Karpas-422 (cell line): ENCODE measurements around the gene SYCP2. TPM values are rescaled to one million over a fixed set of nuclear protein-coding genes. Genes with fewer than 3 reads are reported as not detected.

Experiments used
- DNase-seq: peaks from one replicate; pipeline ENCODE4 v3.0.0-alpha.2; 2015
- H2AFZ ChIP-seq: fragments of 200-600 bp; sonication (generic); 2 replicates; pipeline ENCODE4 v1.6.1; 2014; ENCODE audit warnings: antibody characterized with exemption, low read length, mixed read lengths
- H3K27ac ChIP-seq: fragments of 200-600 bp; sonication (generic); 2 replicates; pipeline ENCODE4 v1.5.1; 2014; ENCODE audit warnings: mild to moderate bottlenecking, low read length, moderate library complexity
- H3K27me3 ChIP-seq: fragments of 200-600 bp; sonication (generic); 2 replicates; pipeline ENCODE4 v1.6.1; 2014; ENCODE audit warnings: low read length, mixed read lengths
- H3K36me3 ChIP-seq: fragments of 200-600 bp; sonication (generic); 2 replicates; pipeline ENCODE4 v1.6.1; 2014; ENCODE audit warnings: low read length, mixed read lengths; ENCODE audit not compliant: insufficient read depth
- H3K4me1 ChIP-seq: fragments of 200-600 bp; sonication (generic); 2 replicates; pipeline ENCODE4 v1.6.1; 2014; ENCODE audit warnings: mild to moderate bottlenecking, low read length, mixed read lengths
- H3K4me2 ChIP-seq: fragments of 200-600 bp; sonication (generic); 2 replicates; pipeline ENCODE4 v1.6.1; 2014; ENCODE audit warnings: low read length, low read depth, mild to moderate bottlenecking; ENCODE audit not compliant: poor library complexity, severe bottlenecking
- H3K4me3 ChIP-seq: fragments of 200-600 bp; sonication (generic); 2 replicates; pipeline ENCODE4 v1.5.1; 2014; ENCODE audit warnings: mild to moderate bottlenecking, antibody characterized with exemption, low read length, mixed read lengths
- H3K79me2 ChIP-seq: fragments of 200-600 bp; sonication (generic); 2 replicates; pipeline ENCODE4 v1.6.1; 2014; ENCODE audit warnings: mild to moderate bottlenecking, low read length, mixed read lengths
- H3K9ac ChIP-seq: fragments of 200-600 bp; sonication (generic); 2 replicates; pipeline ENCODE4 v1.6.0; 2014; ENCODE audit warnings: low read length
- H3K9me2 ChIP-seq: fragments of 200-600 bp; sonication (generic), shearing (Covaris generic); replicated peaks from 2 replicates; pipeline ENCODE4 v1.6.0; 2014; ENCODE audit warnings: mild to moderate bottlenecking, low read length, moderate library complexity; ENCODE audit not compliant: insufficient read depth
- H3K9me3 ChIP-seq: fragments of 300-700, 200-600 bp; sonication (generic); 2 replicates; pipeline ENCODE4 v1.6.1; 2014; ENCODE audit warnings: low read length, mixed read lengths
- H4K20me1 ChIP-seq: fragments of 200-600 bp; sonication (generic); 2 replicates; pipeline ENCODE4 v1.6.1; 2014; ENCODE audit warnings: mild to moderate bottlenecking, antibody characterized with exemption, low read length, low read depth; ENCODE audit not compliant: insufficient read depth
- total RNA-seq: library from RNA; depleted of rRNA; stranded (reverse); fragments of >200 nt; shearing (Covaris generic); gene quantifications from 2 replicates; pipeline ENCODE4 v1.2.3, GENCODE V29; 2014; ENCODE audit warnings: low replicate concordance

Gene SYCP2
- total RNA-seq, 1 experiment from 2014 or later: 6.6 TPM

GRCh38 chr20:59828125-59829053, 105.0 kb downstream of the SYCP2 start:
- no peaks in the 10 kb centered on the region for H4K20me1 ChIP-seq
- no peak overlapping the region for H3K4me3 ChIP-seq
- H3K4me2 ChIP-seq: no peak overlapping the region
- H3K79me2 ChIP-seq: no peaks in the 10 kb centered on the region
- no peak overlapping the region for H2AFZ ChIP-seq
- H3K9me3 ChIP-seq: no peaks in the 10 kb centered on the region
- H3K9me2 ChIP-seq: no peaks in the 10 kb centered on the region
- no peak overlapping the region for H3K9ac ChIP-seq
- H3K36me3 ChIP-seq: no peaks in the 10 kb centered on the region
- H3K4me1 ChIP-seq: no peaks in the 10 kb centered on the region
- DNase-seq: no peak
- H3K27me3 ChIP-seq: no peaks in the 10 kb centered on the region
- no peak overlapping the region for H3K27ac ChIP-seq

DNA sequence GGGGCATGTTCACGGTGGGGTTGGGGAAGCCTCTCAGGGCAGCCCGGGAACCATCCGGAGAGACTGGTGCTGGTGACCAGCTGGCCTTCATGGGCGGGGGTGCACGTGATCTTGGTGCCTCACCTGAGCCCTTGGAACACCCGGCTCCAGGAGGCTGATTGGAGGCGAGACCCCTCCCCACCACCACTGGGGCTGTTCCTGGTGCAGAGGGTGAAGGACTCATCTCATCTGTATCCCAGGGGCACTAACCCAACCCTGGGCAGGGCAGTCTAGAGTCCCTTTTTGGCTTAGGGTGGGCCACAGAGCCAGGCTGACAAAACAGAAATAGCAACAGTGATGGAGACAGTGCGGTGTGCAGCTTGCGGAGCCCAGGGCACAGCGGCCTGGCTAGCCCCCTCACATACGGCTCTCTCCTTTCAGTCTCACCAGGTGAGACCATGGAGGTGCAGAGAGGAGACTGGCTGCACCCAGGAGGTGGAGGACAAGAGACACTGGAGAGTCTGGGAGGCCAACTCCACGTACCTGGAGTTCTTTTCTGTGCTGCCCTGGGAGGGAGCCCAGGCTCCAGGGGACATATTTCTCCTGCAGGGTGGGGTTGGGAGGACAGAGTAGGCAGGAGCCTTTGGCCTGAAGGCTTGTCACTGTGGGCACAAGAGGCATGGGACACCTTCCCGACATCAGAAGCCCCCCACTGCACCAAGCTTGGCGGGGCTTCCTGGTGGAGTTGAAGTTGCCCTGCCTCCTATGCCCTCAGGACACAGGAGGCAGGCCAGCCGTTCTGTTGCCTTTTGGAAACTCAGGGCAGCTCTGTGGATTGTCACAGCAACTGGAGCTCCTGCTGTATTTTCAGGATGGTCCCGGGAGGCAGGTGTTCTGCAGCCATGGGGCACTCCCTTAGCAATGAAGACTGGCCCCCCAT, 106.0 kb downstream of the SYCP2 start:
- Histone ChIP-seq H3K4me1 (no peaks in the 10 kb centered on the region), H3K4me3 (no peak overlapping the region), H3K27me3 (no peaks in the 10 kb centered on the region), H3K79me2 (no peaks in the 10 kb centered on the region), H3K9ac (no peak overlapping the region), H3K4me2 (no peak overlapping the region), H3K36me3 (no peaks in the 10 kb centered on the region), H2AFZ (no peak overlapping the region), H3K27ac (no peak overlapping the region), H3K9me2 (no peaks in the 10 kb centered on the region), H3K9me3 (no peaks in the 10 kb centered on the region), H4K20me1 (no peaks in the 10 kb centered on the region)
- DNase-seq: no peak

- Histone ChIP-seq H2AFZ (no peak overlapping the region), H3K4me2 (no peak overlapping the region), H4K20me1 (no peaks in the 10 kb centered on the region), H3K9me3 (no peaks in the 10 kb centered on the region), H3K36me3 (no peaks in the 10 kb centered on the region), H3K4me1 (no peaks in the 10 kb centered on the region), H3K9me2 (no peaks in the 10 kb centered on the region), H3K79me2 (no peaks in the 10 kb centered on the region), H3K9ac (no peak overlapping the region), H3K27me3 (no peaks in the 10 kb centered on the region), H3K4me3 (no peak overlapping the region), H3K27ac (no peak overlapping the region)
- DNase-seq: no peak
Measured at GRCh38 chr20:59825944-59826759, 107.3 kb downstream of the SYCP2 start.

GRCh38 chr20:59825563-59825920, 107.9 kb downstream of the SYCP2 start:
- H3K9me2 ChIP-seq: no peaks in the 10 kb centered on the region
- no peaks in the 10 kb centered on the region for H3K36me3 ChIP-seq
- H3K27me3 ChIP-seq: no peaks in the 10 kb centered on the region
- no peak for DNase-seq
- H3K4me1 ChIP-seq: no peaks in the 10 kb centered on the region
- no peaks in the 10 kb centered on the region for H4K20me1 ChIP-seq
- H2AFZ ChIP-seq: no peak overlapping the region
- no peak overlapping the region for H3K4me3 ChIP-seq
- H3K79me2 ChIP-seq: no peaks in the 10 kb centered on the region
- H3K4me2 ChIP-seq: no peak overlapping the region
- no peak overlapping the region for H3K27ac ChIP-seq
- no peaks in the 10 kb centered on the region for H3K9me3 ChIP-seq
- H3K9ac ChIP-seq: no peak overlapping the region

DNA sequence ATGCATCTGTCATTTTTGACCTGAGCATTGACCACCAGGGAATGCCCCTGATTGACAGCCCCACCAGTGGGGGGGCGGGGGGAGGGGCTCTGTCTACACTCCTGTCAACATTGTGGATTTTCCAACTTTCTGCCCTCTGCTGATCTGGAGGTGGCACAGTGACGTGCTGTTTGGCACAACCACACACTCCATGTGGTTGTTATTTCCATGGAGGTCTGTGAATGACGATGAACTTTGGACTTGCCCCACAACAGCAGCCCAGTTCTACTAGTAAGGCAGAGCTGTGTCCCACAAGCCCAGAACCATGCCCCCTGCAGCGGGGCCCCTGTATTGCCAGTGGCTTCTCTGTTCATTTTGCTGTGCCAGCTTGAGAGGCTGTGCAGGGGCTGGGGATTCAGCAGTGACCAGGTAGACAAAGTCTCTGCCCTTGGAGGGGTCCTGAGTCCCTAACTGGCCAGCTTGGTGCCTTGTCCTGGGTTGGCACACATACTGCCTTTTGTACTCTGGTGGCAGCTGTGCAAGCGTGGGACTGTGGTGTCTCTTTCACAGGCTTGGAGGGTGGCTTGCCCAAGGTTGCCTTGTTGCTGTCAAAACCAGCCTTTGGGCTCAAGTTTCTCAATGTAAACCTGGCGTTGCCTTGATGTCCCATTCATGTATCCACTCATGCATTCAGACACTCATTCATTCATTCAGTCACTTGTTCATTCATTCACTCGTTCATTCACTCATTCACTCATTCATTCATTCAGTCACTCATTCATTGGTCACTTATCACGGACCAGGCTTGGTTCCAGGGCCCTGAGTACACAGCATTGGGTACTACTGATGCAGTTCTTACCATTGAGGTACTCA, 108.5 kb downstream of the SYCP2 start:
- H3K9me2 ChIP-seq: no peaks in the 10 kb centered on the region
- H3K9me3 ChIP-seq: no peaks in the 10 kb centered on the region
- H4K20me1 ChIP-seq: no peaks in the 10 kb centered on the region
- no peak overlapping the region for H3K4me2 ChIP-seq
- no peaks in the 10 kb centered on the region for H3K36me3 ChIP-seq
- no peaks in the 10 kb centered on the region for H3K27me3 ChIP-seq
- no peaks in the 10 kb centered on the region for H3K4me1 ChIP-seq
- H2AFZ ChIP-seq: no peak overlapping the region
- no peaks in the 10 kb centered on the region for H3K79me2 ChIP-seq
- H3K9ac ChIP-seq: no peak overlapping the region
- no peak for DNase-seq
- no peak overlapping the region for H3K4me3 ChIP-seq
- H3K27ac ChIP-seq: no peak overlapping the region

- no peak for DNase-seq
- Histone ChIP-seq H3K27me3 (no peaks in the 10 kb centered on the region), H3K9me3 (no peaks in the 10 kb centered on the region), H3K4me1 (no peaks in the 10 kb centered on the region), H3K9me2 (no peaks in the 10 kb centered on the region), H3K79me2 (no peaks in the 10 kb centered on the region), H3K9ac (no peak overlapping the region), H4K20me1 (no peaks in the 10 kb centered on the region), H3K4me3 (no peak overlapping the region), H3K36me3 (no peaks in the 10 kb centered on the region), H3K27ac (no peak overlapping the region), H2AFZ (no peak overlapping the region), H3K4me2 (no peak overlapping the region)
Measured at GRCh38 chr20:59823491-59824259, 109.8 kb downstream of the SYCP2 start.

GRCh38 chr20:59823030-59823423, 110.4 kb downstream of the SYCP2 start:
- H3K36me3 ChIP-seq: no peaks in the 10 kb centered on the region
- no peak overlapping the region for H3K4me3 ChIP-seq
- H3K27me3 ChIP-seq: no peaks in the 10 kb centered on the region
- DNase-seq: no peak
- H3K79me2 ChIP-seq: no peaks in the 10 kb centered on the region
- H3K9ac ChIP-seq: no peak overlapping the region
- no peaks in the 10 kb centered on the region for H4K20me1 ChIP-seq
- H3K27ac ChIP-seq: no peak overlapping the region
- no peak overlapping the region for H2AFZ ChIP-seq
- H3K4me1 ChIP-seq: no peaks in the 10 kb centered on the region
- no peaks in the 10 kb centered on the region for H3K9me2 ChIP-seq
- no peaks in the 10 kb centered on the region for H3K9me3 ChIP-seq
- H3K4me2 ChIP-seq: no peak overlapping the region
